Measurements from ENCODE around the gene FRK. TPM values are rescaled to one million over a fixed set of nuclear protein-coding genes. Genes with fewer than 3 reads are reported as not detected.

The FRK gene
- total RNA-seq, 4 donors from 2014 or later = 0.24 to 1.9 (median 1.5) TPM

GRCh38 chr6:116064666-116065065 is 4.0 kb upstream of the FRK start:
- ATAC-seq (ENCODE audit: low FRiP score) (no peak), DNase-seq (ENCODE audit: low spot score) (no peak)
- TF ChIP-seq, protein P1, sequence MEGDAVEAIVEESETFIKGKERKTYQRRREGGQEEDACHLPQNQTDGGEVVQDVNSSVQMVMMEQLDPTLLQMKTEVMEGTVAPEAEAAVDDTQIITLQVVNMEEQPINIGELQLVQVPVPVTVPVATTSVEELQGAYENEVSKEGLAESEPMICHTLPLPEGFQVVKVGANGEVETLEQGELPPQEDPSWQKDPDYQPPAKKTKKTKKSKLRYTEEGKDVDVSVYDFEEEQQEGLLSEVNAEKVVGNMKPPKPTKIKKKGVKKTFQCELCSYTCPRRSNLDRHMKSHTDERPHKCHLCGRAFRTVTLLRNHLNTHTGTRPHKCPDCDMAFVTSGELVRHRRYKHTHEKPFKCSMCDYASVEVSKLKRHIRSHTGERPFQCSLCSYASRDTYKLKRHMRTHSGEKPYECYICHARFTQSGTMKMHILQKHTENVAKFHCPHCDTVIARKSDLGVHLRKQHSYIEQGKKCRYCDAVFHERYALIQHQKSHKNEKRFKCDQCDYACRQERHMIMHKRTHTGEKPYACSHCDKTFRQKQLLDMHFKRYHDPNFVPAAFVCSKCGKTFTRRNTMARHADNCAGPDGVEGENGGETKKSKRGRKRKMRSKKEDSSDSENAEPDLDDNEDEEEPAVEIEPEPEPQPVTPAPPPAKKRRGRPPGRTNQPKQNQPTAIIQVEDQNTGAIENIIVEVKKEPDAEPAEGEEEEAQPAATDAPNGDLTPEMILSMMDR (IDR thresholded peaks at IDR 0.05) = no peak

DNA sequence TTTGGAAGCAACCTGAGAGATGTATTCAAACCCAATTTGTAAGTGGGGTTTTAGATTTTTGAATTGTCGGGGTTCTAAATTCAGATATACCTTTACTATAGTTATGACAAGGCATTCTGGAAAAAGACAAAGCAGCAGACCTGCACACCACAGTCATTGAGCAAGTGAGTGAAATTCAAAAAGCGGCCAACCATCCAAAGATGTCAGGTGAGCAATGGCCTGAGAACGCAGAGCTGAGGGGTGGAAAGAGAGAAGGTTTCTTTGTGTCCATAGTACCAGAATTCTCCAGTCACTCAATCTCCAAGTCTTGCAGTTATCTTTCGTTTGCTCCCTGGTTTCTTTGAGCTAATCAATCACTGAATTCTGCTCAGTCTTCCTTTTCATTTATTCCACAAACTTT is 1.8 kb upstream of the FRK start:
- no peak for DNase-seq (ENCODE audit: low spot score)
- TF ChIP-seq, protein P1 (IDR thresholded peaks at IDR 0.05) = no peak
- no peak for ATAC-seq (ENCODE audit: low FRiP score)

DNA sequence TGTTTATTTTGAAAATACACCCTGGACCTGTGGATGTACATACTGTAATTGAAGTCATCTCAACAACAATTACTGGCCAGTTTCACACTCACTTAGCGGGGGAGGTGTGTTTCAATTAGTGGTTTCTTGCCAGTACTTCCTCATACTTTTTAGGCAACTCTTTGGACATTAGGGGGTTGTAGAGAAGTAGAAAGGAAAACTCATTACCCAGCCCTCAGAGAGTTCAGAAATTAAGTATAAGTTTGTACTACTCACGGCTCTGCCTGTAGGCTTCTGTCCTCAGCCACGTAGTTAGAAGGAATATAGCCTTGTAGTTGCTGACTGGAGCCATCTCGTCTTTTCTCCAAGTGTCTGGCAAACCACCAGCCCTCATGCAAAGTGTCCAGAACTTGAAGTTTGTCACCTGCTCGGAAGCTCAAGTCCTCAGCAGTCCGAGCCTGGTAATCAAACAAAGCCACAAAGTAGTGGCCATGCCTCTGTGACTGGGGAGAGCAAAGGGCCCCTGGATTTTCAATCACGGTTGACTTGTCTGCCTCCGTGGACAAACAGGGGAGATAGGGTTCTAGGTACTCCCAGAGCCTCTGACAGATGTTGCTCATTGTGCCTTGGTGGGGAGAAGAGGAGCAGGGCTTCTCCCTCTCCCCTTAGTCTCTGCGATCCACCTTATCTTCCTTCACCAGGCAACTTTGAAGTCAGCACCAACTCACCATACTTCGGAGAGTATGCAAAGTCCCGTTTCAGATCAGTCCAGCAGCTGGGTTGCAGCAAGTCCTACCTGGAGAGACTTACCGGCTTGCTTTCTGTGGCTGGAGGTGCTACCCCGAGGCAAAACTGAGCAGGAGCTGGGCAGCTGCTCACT is 749 bp downstream of the FRK start:
- DNase-seq (ENCODE audit: low spot score) (no peak), ATAC-seq (ENCODE audit: low FRiP score) (peak; percentile 58)
- TF ChIP-seq, protein P1 (IDR thresholded peaks at IDR 0.05) = no peak

- DNase-seq (ENCODE audit: low spot score) = no peak
- TF ChIP-seq, protein P1 (IDR thresholded peaks at IDR 0.05) = no peak
- no peak for ATAC-seq (ENCODE audit: low FRiP score)
Observed at GRCh38 chr6:116057766-116058165, 2.9 kb downstream of the FRK start.

- DNase-seq (ENCODE audit: low spot score) (no peak), ATAC-seq (ENCODE audit: low FRiP score) (no peak)
- TF ChIP-seq, protein P1 (IDR thresholded peaks at IDR 0.05) = no peak
Observed at GRCh38 chr6:116055513-116055912, 5.2 kb downstream of the FRK start.

DNA sequence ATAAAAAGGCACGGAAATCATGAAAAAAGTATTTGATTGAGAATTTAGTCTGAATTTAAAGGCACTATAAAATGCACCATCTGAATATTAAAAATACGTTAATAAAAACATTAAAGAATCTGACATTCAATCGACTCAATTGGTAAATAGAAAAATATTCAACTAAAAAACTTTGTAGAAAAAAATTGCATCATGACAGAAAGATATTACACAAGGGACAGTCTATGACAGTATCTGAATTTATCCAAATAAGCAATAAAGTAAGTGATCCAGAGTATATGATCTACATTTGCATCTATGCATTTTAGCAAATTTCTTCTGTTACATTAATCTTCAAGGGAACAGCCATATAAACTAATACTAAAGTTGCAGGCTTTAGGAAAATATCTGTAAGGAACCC is 9.4 kb downstream of the FRK start:
- no peak for ATAC-seq (ENCODE audit: low FRiP score)
- TF ChIP-seq, protein P1 (IDR thresholded peaks at IDR 0.05) = no peak
- no peak for DNase-seq (ENCODE audit: low spot score)

- DNase-seq (ENCODE audit: low spot score) (no peak), ATAC-seq (ENCODE audit: low FRiP score) (no peak)
- TF ChIP-seq, protein P1 (IDR thresholded peaks at IDR 0.05) = no peak
Observed at GRCh38 chr6:116050737-116051136, 10.0 kb downstream of the FRK start.

Data from omental fat pad (tissue), 4 donors.